Limb (tissue), 2 donors: Measurements from ENCODE around the gene GRIP2.
A peak's percentile ranks its signal among the peaks of the same experiment; 100 is the strongest.

Source experiments
- DNase-seq, 2 donors: peaks; one replicate each; pipeline ENCODE4 v3.0.0-alpha.2; 2016; ENCODE audit errors: extremely low spot score in 2 of 2

Gene GRIP2

DNA sequence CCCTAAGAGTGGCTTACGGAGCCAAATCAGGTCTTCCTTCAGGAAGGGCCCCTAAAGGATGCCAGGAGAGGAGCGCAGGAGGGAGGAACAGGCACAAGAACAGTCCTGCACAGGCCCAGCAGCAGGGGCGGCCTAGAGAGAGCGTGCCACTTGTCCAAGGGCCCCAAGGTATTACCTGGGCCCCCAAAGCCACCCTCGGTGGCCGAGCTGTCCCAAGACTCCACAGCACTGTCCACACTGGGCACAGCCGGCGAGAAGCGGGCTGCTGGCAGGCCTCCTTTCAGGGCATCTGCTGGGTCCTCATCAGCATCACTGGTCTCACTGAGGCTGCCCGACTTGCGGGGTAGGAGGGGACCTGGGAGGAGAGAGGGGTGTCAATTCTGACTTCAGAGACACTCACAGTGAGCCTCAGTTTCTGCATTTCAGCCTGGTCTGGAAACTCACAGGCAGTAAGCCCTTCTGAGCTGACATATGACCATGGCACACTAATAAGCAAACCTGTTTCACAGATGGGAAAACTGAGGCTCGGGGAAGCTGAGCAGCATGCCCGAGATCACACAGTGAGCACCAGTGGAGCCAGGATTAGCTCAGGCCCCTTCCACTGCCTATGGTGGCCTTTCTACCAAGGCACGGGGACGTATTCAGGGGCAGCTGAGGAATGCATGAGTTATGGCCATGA is 33.4 kb downstream of the GRIP2 start:
- DNase-seq, result peak in 1 of 2 donors; percentile 23

DNA sequence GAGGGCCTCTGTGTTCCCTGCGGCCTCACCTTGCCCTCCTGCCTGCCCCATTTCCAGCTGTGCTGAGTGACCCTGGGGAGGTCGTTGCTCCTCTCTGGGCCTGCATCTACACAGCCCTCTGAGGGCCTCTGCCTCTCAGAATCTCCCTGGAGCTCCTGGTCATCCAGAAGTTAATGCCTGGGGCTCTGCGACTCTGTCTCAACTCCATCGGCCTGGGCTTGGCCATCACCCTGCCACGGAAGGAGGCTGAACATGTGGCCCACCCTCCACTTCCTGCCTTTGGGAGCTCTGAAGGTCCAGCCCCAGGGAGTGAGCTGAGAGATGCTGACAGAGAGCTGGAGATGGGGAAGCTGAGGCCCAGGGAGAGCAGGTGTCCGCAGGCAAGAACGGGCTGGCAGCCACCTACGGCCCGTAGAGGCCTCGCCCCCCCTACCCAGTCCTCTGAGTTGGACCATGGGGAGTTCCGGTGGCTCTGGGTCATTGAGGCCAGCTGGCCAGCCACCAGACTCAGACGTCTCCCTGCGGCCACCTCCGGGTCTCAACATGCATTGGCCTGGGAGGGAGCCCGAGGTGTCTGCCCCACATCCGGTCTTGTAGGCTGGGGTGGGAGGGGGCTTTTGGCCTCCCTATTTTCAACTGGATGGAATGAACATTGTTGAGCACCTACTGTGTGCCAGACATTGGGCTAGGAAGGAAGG is 34.2 kb downstream of the GRIP2 start:
- DNase-seq, result peak in 1 of 2 donors; percentile 23

DNA sequence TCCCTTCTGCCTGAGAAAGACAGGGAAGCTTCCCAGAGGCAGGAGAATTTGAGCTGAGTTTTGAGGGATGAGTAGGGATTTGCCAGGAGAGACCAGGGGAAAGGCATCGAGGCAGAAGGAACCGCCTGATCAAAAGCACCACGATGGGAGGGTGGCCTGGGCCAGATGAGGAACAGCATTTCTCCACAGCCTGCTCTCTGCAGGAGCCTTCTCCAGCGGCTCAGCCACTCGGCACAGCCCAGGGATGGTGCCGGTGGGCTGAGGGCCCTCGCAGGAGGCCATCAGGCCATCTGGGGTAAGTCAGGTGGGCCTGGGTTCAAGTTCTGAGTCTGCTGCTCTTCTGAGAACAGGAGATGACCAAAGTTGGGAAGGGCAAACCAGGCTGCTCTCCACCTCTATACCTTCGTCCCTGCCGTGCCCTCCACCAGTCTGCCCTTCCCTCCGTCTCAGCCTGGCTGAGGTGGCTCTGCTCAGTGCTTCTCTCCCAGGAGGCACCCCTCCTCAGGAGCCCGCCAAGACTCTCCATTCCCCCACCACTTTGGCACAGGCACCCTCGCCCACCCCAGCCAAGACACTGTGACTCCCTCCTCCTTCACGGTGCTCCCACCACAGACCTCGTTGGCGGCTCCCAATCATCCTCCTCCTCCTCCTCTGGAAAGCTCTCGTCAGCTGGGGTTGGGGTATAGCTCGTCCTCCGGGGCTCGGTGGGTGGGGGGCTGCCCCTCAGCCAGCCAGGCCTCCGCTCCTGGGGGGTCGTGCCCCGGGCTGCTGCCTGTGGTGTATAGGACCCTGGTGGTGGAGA is 34.9 kb downstream of the GRIP2 start:
- peak in 1 of 2 donors; percentile 25 for DNase-seq

DNA sequence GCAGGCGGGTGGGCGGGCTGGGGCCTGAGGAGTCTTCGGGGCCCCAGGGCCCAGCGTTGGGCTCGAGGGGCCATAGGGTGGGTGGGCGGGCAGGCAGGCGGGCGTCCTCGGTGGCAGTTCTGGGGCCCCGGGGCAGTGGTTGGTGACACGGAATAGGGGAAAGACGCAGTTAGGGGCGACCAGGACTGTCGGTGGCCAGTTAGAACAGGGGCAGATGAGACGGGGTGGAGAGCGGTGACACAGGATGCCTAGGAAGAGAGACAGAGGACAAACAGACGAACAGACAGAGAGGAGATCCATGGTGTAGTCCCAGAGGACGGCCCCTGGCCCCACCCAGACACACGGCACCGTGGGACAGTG is 36.5 kb downstream of the GRIP2 start:
- DNase-seq, result no peak

DNA sequence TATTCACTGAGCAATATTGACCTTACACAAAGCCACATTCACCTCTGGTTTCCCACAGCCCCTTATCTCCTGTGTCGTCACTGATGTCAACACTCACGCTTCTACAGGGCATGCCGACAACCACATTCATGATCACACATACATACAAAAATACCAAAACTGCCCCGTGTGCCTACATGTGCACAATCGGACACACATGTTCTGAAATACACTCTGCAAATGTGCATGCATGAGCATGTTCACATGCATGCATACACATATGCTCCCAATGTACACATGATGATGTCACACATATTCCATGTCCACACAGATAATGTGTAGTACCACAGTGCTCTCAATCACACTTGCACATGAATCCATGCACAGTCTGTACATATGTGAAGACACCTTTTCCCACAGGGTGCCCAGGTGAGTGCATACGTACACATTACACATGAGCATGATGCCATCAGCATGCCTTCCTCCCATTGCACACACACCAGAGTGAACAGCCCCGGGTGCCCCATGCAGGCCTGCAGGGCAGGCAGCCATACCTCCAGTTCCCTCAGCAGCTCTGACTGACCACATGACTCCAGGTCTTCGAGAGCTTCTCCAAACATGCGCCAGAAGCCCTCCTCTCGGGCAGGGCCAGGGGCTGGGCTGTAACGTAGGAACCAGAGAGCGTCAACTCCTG is 37.0 kb downstream of the GRIP2 start:
- no peak for DNase-seq

DNA sequence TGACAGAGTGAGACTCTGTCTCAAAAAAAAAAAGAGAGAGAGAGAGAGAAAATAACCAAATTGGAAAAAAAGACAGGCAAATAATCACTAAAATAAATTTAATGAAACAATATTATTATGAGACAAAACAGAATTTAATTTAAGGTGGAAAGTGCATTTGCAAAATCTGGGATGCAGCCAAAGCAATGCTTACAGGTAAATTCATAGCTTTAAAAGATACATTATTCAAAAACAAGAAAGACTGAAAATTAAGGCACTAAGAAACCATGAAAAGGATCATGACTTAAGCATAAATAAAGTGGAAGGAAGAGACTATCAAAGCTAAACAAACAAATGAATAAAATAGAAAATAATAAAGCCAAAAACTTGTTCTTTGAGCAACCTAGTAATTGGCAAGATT is 37.7 kb downstream of the GRIP2 start:
- no peak for DNase-seq

DNA sequence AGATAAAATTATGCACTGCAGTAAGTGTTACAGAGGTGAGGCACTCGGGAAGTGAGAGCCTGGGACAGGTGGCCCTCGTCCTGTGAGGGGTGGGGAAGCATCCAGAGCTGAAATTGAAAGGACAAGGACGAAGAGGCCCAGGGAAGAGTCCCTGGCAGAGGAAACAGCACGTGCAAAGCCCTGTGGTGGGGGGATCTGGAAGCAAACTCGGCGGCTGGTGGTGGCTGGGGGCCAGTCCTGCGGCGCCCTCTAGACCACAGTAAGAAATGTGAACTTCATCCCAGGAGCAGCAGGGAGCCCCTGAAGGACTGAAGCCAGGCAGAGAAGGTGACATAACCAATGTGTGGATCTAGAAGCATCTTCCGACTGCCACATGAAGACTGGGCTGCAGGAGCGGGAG is 42.8 kb downstream of the GRIP2 start:
- no peak for DNase-seq

DNA sequence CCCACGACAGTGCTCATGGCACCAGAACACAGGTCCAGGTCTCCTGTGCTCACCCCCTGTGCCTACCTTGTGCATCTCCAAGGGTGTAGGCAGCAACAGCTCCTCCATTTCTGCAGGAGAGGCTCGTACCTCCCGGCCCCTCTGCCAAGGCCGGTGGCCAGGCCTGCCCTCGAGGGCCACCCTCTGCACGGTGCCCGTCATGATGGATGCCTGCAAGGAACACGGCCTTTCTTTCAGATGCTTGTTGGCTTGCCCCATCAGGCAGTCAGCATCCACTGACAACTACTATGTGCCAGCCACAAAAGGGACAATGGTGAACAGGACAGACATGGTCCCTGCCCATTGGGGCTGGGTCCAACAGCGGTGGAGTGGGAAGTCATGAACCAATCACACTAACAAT is 43.8 kb downstream of the GRIP2 start:
- no peak for DNase-seq

DNA sequence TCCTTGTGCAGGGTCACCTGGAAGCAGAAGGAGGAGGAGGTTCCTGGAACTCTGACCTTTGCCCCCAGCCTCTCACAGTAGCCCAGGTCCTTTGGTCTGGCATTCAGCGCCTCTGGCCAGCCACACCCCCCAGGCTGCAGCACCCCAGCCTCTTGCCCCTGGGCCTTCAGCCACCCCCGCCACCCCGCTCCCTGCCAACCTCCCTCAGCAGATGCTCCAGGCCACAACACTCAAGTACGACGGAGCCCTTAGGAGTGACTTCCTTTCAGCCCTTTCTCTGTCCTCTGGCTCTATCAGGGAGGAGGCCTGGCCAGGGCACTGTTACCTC is 45.2 kb downstream of the GRIP2 start:
- no peak for DNase-seq

DNA sequence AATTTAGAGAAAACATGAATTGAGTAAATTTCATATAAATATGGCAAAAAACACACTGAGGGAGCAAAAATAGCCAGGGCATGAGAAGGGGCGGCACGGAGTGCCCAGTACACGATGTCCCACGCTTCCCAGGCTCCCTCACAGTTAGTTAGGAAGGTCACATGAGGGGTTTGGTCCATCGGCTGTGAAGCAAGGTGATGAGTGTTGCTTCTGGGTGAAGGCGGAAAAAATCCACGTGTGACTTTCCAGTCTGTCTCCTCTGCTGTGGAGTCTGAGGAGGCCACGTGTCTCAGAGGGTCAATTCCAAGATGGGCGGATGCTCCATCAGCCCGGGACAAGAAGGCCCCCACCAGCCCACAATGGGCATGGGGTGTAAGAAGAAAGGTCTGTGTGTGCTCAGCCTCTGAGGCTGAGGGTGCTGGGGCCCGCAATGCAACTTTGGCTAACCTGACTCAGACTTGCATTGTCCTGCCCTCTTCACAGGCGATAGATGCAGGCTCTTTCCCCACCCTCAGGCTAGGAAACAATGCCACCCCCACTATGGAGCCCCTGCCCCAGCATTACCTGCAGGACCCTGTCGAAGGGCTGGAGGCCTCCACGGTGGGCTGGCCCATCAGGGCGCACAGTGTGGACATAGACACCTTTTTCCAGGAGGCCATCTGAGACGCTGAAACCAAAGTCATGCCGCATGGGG is 45.7 kb downstream of the GRIP2 start:
- no peak for DNase-seq

DNA sequence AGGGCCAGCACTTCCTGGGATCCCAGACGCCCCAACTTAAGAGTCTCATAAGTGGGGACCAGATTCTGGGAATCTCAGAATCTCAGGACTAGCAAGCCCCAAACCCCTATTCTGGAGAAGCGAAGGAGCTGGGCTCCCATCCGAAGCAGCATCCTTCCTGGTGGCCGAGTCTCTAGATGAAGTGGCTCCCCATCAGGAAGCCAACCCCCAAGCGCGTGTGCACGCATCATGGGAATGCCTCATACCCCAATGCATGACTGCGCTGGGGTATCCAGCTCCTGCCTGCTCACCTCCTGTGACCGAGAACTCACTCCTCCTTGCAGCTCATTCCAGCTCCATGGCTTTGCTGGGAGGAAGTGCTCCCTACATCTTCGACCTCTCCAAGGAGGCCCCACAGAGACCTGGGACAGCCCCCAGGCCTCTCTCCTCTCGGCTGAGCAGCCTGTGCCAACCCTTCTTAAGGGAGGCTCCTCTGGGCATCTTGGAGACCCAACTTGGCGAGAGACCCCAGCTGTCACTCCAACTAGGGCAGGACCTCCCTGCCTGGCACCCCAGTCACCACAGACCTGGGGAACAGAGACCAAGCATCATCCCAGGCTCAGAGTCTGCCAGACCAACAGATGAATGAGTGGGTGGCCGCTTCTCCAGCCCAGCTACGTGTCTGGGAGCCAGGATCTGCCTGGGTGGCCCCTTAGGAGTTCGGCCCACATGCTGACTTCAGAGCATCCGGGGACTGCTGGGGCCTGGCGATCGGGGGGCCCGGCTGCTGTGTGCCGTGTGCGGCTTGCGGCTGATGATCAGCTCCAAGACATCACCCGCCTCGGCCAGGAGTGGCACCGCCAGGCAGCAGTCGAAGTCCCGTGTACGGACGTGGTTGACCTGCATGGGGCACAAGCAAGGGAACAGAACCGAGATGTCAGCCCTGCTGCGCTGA is 46.9 kb downstream of the GRIP2 start:
- DNase-seq, result no peak

DNA sequence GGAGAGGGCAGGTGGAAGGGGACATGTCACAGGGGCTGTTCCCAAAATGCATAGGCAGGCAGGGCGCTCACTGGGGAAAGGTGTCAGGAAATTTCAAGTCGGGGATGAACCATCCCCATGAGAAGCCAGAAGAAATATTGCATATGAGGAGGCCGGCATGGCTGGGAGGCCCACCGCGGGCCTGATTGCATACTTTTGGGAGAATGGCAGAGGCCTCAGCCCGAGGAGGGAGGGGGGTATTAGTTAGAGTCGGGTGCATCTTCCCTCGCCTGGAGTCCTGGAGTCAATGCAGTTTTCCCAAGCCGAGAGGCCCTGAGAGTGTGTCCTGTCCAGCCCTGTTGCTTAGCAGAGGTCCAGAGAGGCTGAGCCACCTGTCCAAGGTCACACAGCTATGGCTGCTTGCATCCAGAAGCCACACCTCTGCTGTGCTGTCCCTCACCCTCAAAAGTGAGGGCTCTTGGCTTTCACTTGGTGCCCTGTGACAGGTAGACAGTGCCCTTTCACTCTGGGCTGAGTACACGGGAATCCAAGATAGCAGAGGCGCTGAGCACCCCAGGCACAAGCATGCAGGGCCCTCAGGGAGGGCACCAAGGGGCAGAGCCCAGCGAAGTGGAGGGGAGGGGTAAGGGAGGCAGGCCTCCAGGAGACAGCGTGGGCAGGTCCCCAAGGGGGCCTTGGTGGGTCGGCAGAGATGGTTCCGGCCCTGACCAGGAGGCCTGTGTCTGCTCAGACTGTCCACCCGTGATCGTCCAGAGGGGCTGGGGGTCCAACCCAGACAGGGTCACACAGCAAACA is 48.5 kb downstream of the GRIP2 start:
- DNase-seq, result no peak

DNA sequence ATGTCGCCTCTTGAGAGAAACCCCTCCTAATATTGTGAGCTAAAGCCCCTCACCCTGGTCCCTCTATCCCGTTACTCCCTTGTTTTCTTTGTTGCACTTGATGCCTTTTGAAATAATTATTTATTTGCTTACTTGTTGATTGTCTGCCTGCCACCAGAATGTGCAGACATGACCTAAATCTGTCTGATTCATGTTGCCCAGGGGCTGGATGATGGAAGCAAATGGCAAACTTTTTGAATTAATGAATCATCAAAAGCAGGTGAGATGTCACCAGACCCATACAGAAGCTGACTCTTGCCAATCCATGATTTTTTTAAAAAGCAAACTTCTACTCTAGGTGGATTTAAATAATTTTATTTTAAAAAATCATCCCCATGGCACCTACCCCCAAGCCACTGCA is 49.3 kb downstream of the GRIP2 start:
- DNase-seq, result no peak

DNA sequence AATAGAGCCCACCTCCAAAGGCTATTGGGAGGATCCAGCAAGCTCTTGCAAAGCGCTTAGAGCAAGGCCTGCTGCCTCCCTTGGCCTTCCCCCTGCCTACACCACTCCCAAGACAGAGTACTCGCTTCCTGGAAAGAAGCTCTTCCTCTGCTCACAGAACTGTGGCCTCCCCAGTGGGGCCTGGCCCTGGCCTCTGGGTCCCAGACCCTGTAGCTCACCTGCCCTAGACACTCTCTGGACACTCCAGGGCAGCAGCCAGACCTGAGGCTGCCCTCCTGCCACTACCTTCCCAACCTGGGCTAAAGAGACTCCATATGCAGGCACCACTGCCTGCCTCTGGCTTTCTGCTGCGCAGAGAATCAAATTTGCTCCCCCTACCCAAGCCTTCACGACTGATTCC is 49.9 kb downstream of the GRIP2 start:
- DNase-seq, result no peak

DNA sequence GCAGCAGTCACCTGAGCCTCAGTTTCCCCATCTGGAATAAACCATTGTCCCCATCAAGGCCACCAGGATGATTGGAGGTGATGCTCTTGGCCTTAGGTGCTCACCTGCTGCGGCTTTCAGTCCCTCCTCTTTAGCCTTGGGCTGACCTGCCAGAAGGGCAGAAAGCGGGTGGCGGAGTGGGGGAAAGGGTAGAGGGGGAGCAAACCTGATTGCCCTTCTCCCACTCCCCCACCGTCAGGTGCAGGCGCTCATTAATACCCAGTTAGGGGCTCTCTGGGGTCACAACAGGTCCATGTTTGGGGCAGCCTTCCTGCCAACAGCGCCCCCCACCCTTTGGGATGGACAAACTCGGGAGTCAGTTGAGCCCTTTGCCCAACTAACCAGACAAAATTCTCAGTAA is 50.5 kb downstream of the GRIP2 start:
- DNase-seq, result no peak

DNA sequence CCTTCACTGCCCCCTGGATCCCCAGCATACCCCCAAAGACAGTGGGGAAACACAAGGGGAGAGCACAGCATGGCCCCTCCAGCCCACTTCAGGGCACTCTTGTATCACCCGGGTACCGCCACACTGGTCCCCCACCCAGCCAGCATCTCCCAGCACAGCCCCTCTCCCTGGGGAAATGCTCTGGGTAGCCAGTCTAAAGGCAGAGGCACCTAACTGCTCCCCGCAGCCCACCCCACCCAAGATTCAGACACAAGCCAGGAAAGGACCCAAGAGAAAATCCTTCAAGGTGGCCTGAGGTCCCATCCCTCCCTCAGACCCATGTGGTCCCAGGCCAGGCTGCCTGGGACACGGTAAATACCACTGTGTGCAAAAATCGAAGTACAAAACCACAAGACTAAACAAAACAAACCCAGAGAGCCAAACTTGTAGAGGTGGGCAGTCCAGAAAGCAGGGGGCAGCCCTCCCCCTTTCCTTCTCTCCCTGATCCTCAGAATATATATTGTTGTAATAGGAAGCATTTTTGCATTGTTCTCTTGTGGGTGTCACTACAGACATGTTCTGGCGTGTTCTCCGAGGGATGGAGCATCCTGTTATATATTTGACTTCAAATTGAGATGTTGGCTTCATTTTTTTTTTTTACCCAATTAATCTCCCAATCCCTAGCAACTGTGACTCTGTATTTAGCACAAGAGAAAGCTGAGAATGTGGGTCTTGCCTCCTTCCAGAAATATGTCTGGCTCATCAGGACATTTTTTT is 51.7 kb downstream of the GRIP2 start:
- no peak for DNase-seq

DNA sequence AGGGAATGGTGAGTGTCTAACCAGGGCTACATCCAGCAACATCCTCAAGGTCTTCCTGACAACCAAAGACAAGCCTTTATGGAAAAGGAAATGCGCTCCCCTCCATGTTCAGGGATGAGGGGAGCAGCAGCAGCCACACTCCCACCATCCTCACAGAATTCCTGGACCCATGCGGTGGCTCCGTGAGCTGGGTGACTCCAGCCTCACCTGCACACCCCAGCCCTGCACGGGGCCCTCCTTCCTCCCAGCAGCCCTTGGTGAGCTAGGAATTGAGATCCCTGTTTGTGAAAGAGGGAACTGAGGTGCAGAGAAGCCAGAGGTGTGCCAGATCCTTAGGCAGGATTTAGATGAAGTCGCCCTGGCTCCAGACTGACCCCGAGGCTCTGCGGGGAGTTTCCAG is 52.3 kb downstream of the GRIP2 start:
- no peak for DNase-seq

DNA sequence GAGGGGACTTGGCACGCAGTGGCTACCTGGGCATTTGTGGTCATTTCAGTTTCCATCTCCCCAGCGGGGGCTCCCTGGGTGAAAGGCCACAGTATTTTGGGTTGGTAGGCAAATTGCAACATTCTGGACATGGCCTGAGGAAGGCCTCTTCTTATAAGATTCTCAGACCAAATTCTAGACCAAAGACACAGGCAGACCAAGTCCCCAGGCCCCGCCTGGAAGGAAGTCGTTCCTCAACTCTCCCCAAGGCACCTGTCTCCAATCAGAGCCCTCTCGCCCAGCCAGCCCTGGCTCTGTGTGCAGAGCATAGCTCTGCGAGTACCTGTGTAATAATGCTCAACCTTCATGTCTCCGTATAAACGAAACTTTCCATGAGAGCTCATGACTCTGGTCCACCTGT is 53.1 kb downstream of the GRIP2 start:
- no peak for DNase-seq

DNA sequence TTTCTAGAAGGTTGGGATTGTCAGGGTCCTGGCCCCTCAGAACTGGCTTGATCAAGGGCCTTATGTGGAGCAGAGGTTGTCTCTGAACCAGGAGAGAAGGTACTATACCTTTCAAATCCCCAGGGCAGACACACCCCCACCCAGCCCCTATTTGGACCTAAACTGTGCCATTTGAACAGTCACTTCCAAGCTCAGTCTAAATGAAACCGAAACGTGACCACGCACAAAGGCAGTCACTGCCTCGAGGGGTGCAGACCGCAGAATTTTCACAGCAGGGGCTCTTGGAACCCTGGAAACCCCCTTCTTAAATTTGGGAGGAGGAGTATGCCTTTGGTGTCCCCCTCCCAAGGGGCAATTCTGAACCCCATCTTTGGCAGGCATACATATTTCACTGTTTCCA is 53.7 kb downstream of the GRIP2 start:
- no peak for DNase-seq
